ENCODE results near the gene ATP2B1.
A peak's percentile ranks its signal among the peaks of the same experiment; 100 is the strongest.

Gene ATP2B1

GRCh38 chr12:89593233-89593632 is 115.4 kb downstream of the ATP2B1 start:
- DNase-seq (ENCODE audit: low read depth in 2 of 2): no peak

DNA sequence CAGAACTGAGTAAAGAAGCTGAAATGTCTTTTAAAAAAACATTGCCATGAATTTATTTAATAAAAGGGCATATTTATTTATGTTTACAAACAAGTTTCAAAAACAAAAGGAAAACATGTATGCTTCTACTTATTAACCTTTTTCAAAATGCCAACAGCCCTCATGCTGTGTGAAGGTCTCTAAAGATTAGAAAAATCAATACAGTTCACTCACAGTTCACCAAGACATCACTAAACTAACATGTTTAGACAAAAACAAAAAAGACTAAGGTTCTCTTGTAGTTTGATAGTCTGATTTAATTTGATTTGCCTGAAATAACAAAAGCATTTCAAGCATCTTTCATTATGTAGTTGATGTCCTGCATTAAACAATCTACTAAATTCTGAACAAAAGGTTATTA is 118.9 kb downstream of the ATP2B1 start:
- no peak for DNase-seq (ENCODE audit: low read depth in 2 of 2)

- no peak for DNase-seq (ENCODE audit: low read depth in 2 of 2)
Observed at GRCh38 chr12:89578499-89578898, 130.1 kb downstream of the ATP2B1 start.

- DNase-seq (ENCODE audit: low read depth in 2 of 2): no peak
Observed at GRCh38 chr12:89576572-89577220, 131.9 kb downstream of the ATP2B1 start.

DNA sequence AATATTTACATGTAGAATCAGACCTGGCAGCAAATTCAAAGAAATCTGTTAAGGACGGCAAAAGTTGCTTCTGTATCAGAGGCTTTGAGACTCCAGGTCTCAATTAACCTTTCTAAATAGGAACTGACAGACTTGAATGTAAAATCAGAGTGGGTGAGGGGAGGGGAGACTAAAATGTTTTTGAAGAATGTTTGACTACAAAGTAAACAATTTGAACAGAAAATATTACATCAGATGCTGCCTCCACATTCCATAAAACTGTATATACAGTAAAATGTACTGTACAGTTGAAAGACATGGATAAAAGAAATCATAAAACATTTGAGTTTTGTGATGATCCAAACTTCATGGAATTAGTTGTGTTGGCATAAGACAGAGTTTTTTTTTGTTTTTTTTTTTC is 133.3 kb downstream of the ATP2B1 start:
- no peak for DNase-seq (ENCODE audit: low read depth in 2 of 2)

DNA sequence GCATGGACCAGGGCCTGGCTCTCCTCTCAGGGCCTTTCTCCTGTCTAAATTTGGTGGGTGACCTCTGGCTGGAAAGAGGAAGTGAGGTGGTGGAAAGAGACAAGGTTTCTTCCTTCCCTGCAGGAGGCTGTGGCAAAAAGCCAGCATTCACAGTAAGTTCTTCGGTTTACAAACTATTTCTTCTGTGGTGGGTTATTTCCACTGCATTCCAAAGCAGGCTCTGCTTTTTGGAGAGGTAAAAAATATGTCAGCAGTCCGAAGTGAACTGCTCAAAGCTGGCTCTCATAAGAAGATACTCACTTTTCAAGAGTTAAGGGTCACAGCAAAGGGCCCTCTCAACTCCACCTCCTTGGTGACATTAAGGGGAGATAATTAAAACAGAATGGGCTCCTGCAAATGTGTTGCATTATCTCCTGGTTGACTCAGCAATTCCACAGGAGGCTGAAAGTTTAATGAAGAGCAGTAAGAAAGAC is 133.9 kb downstream of the ATP2B1 start:
- DNase-seq (ENCODE audit: low read depth in 2 of 2): no peak

- no peak for DNase-seq (ENCODE audit: low read depth in 2 of 2)
Observed at GRCh38 chr12:89573051-89573810, 135.4 kb downstream of the ATP2B1 start.

GRCh38 chr12:89571491-89572195 is 137.0 kb downstream of the ATP2B1 start:
- DNase-seq (ENCODE audit: low read depth in 2 of 2): no peak

DNA sequence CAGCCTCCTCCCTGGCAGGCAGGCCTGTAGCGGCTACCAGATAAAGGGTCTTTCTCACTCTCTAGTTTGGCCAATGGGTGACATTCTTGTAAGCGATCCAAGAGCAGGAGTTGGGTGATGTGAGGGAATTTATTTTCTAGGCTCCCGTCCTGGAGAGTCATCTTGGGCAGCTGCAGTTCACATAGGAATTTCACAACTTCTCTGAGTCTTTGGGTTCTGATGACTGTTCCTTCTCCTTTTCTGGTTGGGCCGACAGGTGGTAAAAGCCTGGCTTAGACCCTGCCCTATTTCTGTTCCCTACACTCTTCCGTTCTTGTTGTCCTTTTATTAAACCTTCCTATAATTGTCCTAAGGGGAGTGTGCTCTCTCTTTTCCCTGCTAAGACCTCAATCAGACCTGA is 140.2 kb downstream of the ATP2B1 start:
- DNase-seq (ENCODE audit: low read depth in 2 of 2): no peak

DNA sequence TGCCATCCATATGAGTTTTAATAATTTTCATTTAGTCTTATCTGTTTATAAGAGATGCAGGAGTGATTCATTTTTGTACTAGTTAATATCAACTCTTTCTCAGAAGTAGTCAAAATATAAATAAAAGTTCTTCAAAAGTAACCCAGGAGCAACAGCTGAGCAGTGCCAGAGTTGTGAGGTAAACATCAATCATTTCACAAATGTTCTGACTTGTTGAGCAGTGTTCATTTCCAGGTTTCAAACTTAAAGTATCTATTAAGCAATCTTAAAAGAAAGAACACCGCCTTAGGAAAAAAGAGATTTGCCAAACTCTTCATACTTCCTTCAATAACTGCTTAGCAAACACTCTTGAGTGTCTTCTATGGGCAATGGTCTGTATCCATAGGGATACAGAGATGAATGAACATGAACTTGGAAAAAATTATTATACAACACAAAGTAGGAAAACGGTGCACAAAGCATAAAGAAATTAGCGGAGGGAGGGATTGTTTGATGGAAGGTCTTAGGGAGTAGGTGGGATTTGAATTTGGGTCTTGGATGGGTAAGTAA is 140.9 kb downstream of the ATP2B1 start:
- DNase-seq (ENCODE audit: low read depth in 2 of 2): no peak

DNA sequence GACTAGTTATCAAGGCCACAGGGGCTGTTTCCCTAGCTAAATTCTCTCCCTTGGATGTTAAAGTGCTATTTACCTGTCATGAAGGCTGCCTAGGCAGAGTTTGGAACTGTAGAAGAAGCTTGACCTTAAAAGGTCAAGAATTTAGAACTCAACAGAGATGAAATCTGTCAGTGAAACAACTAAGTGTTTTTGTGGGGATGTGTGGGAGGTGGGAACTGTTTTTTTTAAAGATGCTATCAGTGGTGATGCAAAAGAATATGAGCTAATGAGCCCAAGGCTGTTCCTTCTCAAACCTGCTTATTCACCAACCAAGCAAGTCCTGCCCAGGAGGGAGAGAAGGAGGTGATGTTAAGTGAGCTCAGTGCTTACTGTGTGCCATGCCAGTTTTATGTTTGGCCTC is 142.0 kb downstream of the ATP2B1 start:
- DNase-seq (ENCODE audit: low read depth in 2 of 2): no peak

GRCh38 chr12:89565002-89565401 is 143.6 kb downstream of the ATP2B1 start:
- DNase-seq (ENCODE audit: low read depth in 2 of 2): no peak

- no peak for DNase-seq (ENCODE audit: low read depth in 2 of 2)
Observed at GRCh38 chr12:89559753-89560152, 148.9 kb downstream of the ATP2B1 start.

- no peak for DNase-seq (ENCODE audit: low read depth in 2 of 2)
Observed at GRCh38 chr12:89556976-89557375, 151.7 kb downstream of the ATP2B1 start.

DNA sequence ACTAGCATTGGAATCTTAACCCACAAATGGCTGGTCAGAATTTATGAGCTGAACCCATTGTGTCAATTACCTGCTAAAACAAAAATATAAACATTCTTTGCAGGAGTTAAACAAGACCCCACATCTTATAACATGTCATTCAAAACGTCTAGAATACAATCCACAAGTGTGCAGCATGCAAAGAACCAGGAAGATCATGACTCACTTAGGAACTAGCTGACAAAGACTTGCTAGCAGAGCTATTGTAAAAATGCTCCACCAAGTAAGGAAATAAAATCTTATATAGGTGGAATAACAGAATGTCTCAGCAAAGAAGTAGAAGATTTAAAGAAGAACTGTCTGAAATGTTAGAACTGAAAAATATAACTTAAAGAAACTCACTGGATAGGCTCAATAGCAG is 156.3 kb downstream of the ATP2B1 start:
- no peak for DNase-seq (ENCODE audit: low read depth in 2 of 2)

DNA sequence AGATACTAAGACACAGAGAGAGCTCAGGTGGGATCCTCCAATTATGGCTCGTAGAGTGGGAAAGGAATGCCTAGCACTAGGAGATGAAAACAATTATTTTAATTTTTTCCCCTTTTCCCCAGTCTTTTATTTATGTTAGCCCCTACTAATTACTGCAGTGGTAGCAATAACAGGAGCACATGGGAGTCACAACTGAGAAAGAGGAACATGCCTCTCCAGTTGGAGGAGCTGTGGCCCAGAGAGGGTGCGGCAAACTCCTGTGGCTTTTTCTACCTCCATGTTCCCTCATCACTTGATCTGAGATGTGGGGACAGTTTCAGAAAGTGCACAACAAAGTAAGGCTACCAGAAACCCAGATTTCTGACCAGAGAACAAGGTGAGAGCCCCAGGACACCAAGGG is 156.9 kb downstream of the ATP2B1 start:
- DNase-seq (ENCODE audit: low read depth in 2 of 2): no peak

GRCh38 chr12:89547101-89547500 is 161.5 kb downstream of the ATP2B1 start:
- DNase-seq (ENCODE audit: low read depth in 2 of 2): no peak

DNA sequence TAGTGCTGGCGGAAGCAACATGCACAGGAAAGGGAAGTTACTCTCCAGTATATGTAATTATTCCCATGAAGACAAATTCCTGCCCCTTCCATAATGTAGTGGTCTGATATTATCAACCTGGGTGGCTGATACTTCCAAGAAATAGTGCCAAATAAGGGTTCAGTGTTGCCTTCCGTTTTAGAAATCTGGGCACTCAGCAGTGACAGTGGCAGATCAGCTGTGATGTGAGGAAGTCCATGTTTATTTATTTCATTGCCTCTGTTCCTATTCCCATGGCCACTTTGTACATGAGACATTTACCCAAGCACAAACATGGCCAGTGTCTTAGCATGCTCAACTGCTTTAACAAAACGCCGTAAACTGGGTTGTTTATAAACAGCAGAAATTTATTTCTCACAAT is 162.5 kb downstream of the ATP2B1 start:
- DNase-seq (ENCODE audit: low read depth in 2 of 2): no peak

- DNase-seq (ENCODE audit: low read depth in 2 of 2): no peak
Observed at GRCh38 chr12:89544681-89545184, 163.9 kb downstream of the ATP2B1 start.

- DNase-seq (ENCODE audit: low read depth in 2 of 2): no peak
Observed at GRCh38 chr12:89544022-89544421, 164.6 kb downstream of the ATP2B1 start.

GRCh38 chr12:89542912-89543592 is 165.6 kb downstream of the ATP2B1 start:
- peak; percentile 34 to 37 for DNase-seq (ENCODE audit: low read depth in 2 of 2)

GRCh38 chr12:89542236-89542635 is 166.4 kb downstream of the ATP2B1 start:
- DNase-seq (ENCODE audit: low read depth in 2 of 2): no peak
